HG03108 (cell line): ENCODE results near the gene IL4R.
"Not testable (repeated sequence)": the region's sequence is repeated elsewhere in the genome, so short reads cannot be mapped to it uniquely, and the experiment has no call there.

Experiments
- ATAC-seq: cut with Tn5 transposase; IDR thresholded peaks from one replicate; pipeline ENCODE4 v1.9.1; 2021; ENCODE audit warnings: moderate library complexity; ENCODE audit not compliant: unreplicated experiment

The IL4R gene

DNA sequence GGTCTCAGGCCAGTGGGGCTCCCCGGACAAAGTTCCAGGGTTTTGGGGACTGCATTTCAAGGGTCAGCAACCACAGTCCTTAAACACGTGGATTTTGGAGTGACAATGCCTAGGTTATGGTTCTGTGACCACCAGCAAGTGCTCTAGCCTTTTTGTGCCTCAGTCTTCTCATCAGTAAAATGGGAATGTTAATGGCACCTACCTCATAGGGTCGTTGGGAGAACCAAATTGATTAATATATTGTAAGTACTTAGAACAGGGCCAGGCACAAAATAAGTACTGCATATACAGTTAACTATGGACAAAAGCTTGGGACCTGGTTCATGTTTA lies 13.8 kb downstream of the IL4R start:
- ATAC-seq: no peak

GRCh38 chr16:27328937-27329336 lies 15.2 kb downstream of the IL4R start:
- ATAC-seq: no peak

- not testable (repeated sequence) for ATAC-seq
Observed at GRCh38 chr16:27329376-27330079, 15.8 kb downstream of the IL4R start.

- no peak for ATAC-seq
Observed at GRCh38 chr16:27330542-27330941, 16.8 kb downstream of the IL4R start.

DNA sequence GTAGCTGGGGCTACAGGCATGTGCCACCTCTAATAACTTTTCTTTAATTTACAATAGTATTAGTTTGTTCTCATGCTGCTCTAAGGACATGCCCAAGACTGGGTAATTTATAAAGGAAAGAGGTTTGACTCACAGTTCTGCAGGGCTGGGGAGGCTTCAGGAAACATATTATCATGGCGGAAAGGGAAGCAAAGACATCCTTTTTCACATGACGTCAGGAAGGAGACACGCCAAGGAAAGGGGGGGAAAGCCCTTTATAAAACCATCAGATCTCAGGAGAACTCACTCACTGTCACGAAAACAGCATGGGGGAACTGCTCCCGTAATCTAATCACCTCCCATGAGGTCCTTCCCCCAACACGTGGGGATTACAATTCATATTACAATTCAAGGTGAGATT lies 18.3 kb downstream of the IL4R start:
- no peak for ATAC-seq

GRCh38 chr16:27333104-27333503 lies 19.3 kb downstream of the IL4R start:
- ATAC-seq: no peak

DNA sequence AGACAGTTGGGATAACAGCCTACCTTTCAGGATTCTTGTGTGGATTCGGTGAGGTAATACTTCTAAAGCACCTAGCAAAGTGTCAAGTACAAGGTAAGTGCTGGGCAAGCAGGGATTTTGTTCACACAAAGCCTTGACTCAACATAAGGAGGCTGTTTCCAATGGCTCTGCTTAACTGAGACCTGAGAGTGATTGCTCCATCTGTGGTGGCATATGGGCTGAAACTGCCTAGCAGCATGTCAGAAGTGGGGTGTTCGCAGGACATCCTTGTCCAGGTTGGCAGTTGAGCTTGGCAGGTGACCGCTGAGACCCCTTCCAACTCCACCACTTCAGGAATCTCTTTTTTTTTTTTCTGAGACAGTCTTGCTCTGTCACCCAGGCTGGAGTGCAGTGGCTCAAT lies 19.8 kb downstream of the IL4R start:
- ATAC-seq: no peak

- no peak for ATAC-seq
Observed at GRCh38 chr16:27334192-27334764, 20.5 kb downstream of the IL4R start.

DNA sequence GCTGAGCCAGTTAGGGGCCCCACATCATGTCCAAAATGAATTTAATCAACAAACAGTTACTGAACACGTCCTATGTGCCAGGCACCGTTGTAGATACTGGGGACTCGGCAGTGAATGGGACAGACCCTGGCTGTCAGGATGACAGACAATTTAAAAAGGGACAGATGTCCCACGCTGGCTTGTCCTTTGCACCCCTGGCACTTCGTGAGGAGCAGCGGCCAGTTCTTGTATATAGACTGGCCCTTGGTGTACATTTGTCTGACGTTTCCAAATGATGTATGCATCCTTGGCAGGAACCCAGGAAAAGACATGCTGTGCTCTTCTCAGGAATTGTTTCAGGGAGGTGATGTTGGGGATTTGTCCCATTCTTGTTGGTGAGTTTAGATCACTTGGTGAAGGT lies 21.1 kb downstream of the IL4R start:
- no peak for ATAC-seq

GRCh38 chr16:27335349-27336053 lies 21.7 kb downstream of the IL4R start:
- ATAC-seq: no peak

- no peak for ATAC-seq
Observed at GRCh38 chr16:27337024-27337423, 23.2 kb downstream of the IL4R start.

- no peak for ATAC-seq
Observed at GRCh38 chr16:27339180-27339579, 25.4 kb downstream of the IL4R start.

GRCh38 chr16:27340654-27341053 lies 26.9 kb downstream of the IL4R start:
- no peak for ATAC-seq

- no peak for ATAC-seq
Observed at GRCh38 chr16:27341549-27341948, 27.8 kb downstream of the IL4R start.

DNA sequence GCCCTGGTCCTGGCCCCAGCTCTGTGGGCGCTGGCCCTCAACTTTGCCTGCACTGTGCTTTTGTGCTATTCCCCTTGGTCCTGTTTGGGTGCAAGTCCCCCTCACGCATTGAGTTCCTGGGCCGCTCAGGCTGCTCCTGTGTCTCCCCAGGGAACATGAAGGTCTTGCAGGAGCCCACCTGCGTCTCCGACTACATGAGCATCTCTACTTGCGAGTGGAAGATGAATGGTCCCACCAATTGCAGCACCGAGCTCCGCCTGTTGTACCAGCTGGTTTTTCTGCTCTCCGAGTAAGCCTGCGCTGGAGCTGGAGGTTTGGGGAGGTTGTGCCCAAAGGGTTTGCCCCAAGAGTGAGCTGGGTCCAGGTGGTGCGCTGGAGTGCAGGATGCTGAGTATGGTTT lies 28.2 kb downstream of the IL4R start:
- no peak for ATAC-seq

GRCh38 chr16:27344721-27345120 lies 30.9 kb downstream of the IL4R start:
- ATAC-seq: no peak

DNA sequence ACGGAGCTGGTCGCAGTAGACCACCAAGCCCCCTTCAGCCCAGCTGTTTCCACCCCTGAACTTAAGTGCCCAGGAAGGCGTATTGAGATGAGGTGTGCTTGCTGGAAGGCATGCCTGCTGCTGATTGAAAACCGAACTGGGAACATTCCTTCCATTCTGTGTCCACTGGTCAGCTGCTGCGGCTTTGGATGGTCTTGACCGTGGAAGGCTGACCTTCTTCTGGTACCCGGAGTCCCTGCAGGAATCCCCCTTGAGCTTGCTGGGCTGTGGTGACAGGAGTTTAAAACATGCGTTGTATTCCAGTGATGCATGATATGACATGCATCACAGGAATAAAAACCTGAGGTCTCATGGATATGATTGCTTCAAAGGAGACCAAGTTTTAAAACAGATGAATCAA lies 31.4 kb downstream of the IL4R start:
- no peak for ATAC-seq

- ATAC-seq: no peak
Observed at GRCh38 chr16:27346819-27347218, 33.0 kb downstream of the IL4R start.

DNA sequence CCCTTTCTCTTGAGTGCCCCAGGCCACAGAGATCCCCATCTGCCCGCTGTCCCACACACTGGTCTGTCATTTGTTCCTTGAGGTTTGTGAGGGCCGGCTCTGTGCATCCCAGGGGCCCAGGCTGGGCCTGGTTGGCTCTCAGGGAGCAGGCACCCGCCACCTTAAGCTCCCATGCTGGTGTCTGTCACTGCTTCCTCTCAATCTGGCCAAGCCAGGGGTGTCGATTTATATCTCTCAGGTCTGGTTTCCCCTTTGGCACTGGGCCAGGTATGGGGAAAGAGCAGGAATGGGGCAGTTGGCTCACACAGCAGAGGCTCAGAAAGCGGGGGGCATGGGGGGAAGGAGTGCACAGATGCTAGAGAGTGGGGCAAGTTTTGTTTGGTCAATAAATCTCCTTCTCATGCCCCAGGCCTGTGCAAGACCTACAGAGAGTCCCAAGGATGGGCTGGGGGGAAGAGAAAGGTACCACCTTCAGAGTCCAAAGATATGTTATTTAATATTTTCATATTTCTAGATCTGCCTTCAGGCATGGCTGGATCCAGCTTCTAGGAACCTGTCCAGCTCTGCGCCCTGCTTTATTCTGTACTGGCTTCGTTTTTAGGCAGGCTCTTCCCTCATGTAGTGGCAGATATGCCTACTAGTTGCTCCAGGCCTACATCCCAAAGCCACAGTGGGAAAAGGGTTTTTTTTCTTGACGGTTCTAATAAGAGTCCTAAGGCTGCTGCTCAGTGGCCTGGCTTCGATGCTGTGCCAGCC lies 34.3 kb downstream of the IL4R start:
- no peak for ATAC-seq

GRCh38 chr16:27349276-27349675 lies 35.5 kb downstream of the IL4R start:
- no peak for ATAC-seq

DNA sequence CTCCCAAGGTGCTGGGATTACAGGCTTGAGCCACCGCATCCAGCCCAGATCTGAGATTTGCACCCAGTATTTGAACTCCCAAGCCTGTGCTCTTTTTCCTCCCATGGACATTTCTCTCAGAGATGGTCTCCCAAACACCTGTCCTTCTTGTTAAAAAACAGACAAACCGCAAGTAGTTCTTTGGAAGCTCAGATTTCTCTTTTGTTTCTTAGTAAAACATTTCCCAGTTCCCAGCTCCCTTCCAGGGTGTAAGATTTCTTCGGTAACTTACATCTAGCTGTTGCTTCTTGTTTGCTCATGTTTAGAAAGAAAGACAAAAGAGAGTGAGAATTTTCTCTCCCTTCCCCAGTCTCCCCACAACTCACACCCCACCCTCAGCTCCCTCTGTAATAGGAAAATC lies 36.2 kb downstream of the IL4R start:
- no peak for ATAC-seq

GRCh38 chr16:27351989-27352388 lies 38.2 kb downstream of the IL4R start:
- ATAC-seq: no peak
